Mesenchymal stem cell (in vitro differentiated cells and primary cell): Measurements from ENCODE around the gene DNAAF2.
A peak's percentile ranks its signal among the peaks of the same experiment; 100 is the strongest.
"Not testable (repeated sequence)": the region's sequence is repeated elsewhere in the genome, so short reads cannot be mapped to it uniquely, and the experiment has no call there.

Source experiments
- DNase-seq: peaks from one replicate; pipeline ENCODE4 v3.0.0-alpha.2; 2013
- H2AFZ ChIP-seq: one replicate; pipeline ENCODE4 v1.6.1; 2013; ENCODE audit warnings: low read depth, mild to moderate bottlenecking, control low read depth, inconsistent platforms, low read length, moderate library complexity
- H2AK5ac ChIP-seq: 2 replicates; pipeline ENCODE4 v1.6.1; 2013; ENCODE audit warnings: low read length, moderate library complexity, mild to moderate bottlenecking, inconsistent platforms; ENCODE audit not compliant: severe bottlenecking
- H2BK120ac ChIP-seq: one replicate; pipeline ENCODE4 v1.6.1; 2013; ENCODE audit warnings: low read depth, mild to moderate bottlenecking, inconsistent platforms, low read length, moderate library complexity
- H2BK12ac ChIP-seq, 2 experiments: one replicate each; pipeline ENCODE4 v1.6.1; 2013; ENCODE audit warnings: inconsistent platforms in 2 of 2, low read length in 2 of 2, mild to moderate bottlenecking in 2 of 2, moderate library complexity in 2 of 2, control low read depth in 1 of 2
- H2BK15ac ChIP-seq: one replicate; pipeline ENCODE4 v1.6.1; 2013; ENCODE audit warnings: mild to moderate bottlenecking, low read depth, inconsistent platforms; ENCODE audit not compliant: poor library complexity, severe bottlenecking
- H2BK5ac ChIP-seq: 2 replicates; pipeline ENCODE4 v1.6.1; 2013; ENCODE audit warnings: low read depth, mild to moderate bottlenecking, low read length, control low read depth, inconsistent platforms; ENCODE audit not compliant: poor library complexity, severe bottlenecking
- H3K14ac ChIP-seq, 2 experiments: one replicate each; pipeline ENCODE4 v1.6.1; 2013; ENCODE audit warnings: inconsistent platforms in 2 of 2, low read length in 2 of 2, control low read depth in 1 of 2, mild to moderate bottlenecking in 1 of 2, moderate library complexity in 1 of 2
- H3K18ac ChIP-seq, 2 experiments: one replicate each; pipeline ENCODE4 v1.6.1; 2013; ENCODE audit warnings: inconsistent platforms in 2 of 2, low read length in 2 of 2, control low read depth in 1 of 2, low read depth in 1 of 2, mild to moderate bottlenecking in 1 of 2
- H3K23ac ChIP-seq, 2 experiments: one replicate each; pipeline ENCODE4 v1.6.1; 2013; ENCODE audit warnings: inconsistent platforms in 2 of 2, low read length in 2 of 2, mild to moderate bottlenecking in 2 of 2, moderate library complexity in 2 of 2, control low read depth in 1 of 2
- H3K27ac ChIP-seq: 2 replicates; pipeline ENCODE4 v1.5.1; 2013; ENCODE audit warnings: mild to moderate bottlenecking, moderate library complexity, low read length, control low read depth, inconsistent platforms; ENCODE audit not compliant: poor library complexity, severe bottlenecking
- H3K27me3 ChIP-seq, 2 experiments: 2 replicates each; pipeline versions ENCODE4 v1.6.1 to v1.7.0; 2013; ENCODE audit warnings: low read length in 2 of 2, mild to moderate bottlenecking in 2 of 2, moderate library complexity in 2 of 2, control low read depth in 1 of 2, inconsistent platforms in 1 of 2; ENCODE audit not compliant: control insufficient read depth in 1 of 2, insufficient read depth in 1 of 2
- H3K36me3 ChIP-seq, 2 experiments: 2 replicates each; pipeline versions ENCODE4 v1.6.1 to v1.7.0; 2013; ENCODE audit warnings: low read length in 2 of 2, control low read depth in 1 of 2, inconsistent platforms in 1 of 2, low read depth in 1 of 2, mild to moderate bottlenecking in 1 of 2; ENCODE audit not compliant: insufficient read depth in 2 of 2, control insufficient read depth in 1 of 2
- H3K4ac ChIP-seq, 2 experiments: one replicate each; pipeline ENCODE4 v1.6.1; 2013; ENCODE audit warnings: inconsistent platforms in 2 of 2, low read length in 2 of 2, mild to moderate bottlenecking in 2 of 2, moderate library complexity in 2 of 2, control low read depth in 1 of 2, low read depth in 1 of 2
- H3K4me1 ChIP-seq: 2 replicates; pipeline ENCODE4 v1.6.1; 2013; ENCODE audit warnings: low read depth, low read length, control low read depth; ENCODE audit not compliant: control insufficient read depth, insufficient read depth
- H3K4me2 ChIP-seq: 2 replicates; pipeline ENCODE4 v1.6.1; 2013; ENCODE audit warnings: low read length, mild to moderate bottlenecking, inconsistent platforms; ENCODE audit not compliant: poor library complexity, severe bottlenecking
- H3K4me3 ChIP-seq, 2 experiments: 2 replicates each; pipeline versions ENCODE4 v1.5.1 to v1.7.0; 2013; ENCODE audit warnings: low read length in 2 of 2, mild to moderate bottlenecking in 2 of 2, control low read depth in 1 of 2, low read depth in 1 of 2; ENCODE audit not compliant: insufficient read depth in 1 of 2
- H3K79me1 ChIP-seq: replicated peaks from 2 replicates; pipeline ENCODE4 v1.6.1; 2013; ENCODE audit warnings: mild to moderate bottlenecking, control low read depth, low read length, inconsistent platforms; ENCODE audit not compliant: poor library complexity, severe bottlenecking
- H3K9ac ChIP-seq: 2 replicates; pipeline ENCODE4 v1.7.0; 2013; ENCODE audit warnings: mild to moderate bottlenecking, low read length, moderate library complexity
- H3K9me3 ChIP-seq: 2 replicates; pipeline ENCODE4 v1.7.0; 2013; ENCODE audit warnings: mild to moderate bottlenecking, low read length; ENCODE audit not compliant: control insufficient read depth
- H4K8ac ChIP-seq: one replicate; pipeline ENCODE4 v1.6.1; 2013; ENCODE audit warnings: inconsistent platforms, mild to moderate bottlenecking, low read length, moderate library complexity
- H4K91ac ChIP-seq: one replicate; pipeline ENCODE4 v1.6.1; 2013; ENCODE audit warnings: mild to moderate bottlenecking, low read length, inconsistent platforms
- WGBS: methylation state at CpG from one replicate; pipeline ENCODE4 v1.1.7; 2013; ENCODE audit warnings: mixed read lengths; 5-methylcytosine and 5-hydroxymethylcytosine counted together

Gene DNAAF2

DNA sequence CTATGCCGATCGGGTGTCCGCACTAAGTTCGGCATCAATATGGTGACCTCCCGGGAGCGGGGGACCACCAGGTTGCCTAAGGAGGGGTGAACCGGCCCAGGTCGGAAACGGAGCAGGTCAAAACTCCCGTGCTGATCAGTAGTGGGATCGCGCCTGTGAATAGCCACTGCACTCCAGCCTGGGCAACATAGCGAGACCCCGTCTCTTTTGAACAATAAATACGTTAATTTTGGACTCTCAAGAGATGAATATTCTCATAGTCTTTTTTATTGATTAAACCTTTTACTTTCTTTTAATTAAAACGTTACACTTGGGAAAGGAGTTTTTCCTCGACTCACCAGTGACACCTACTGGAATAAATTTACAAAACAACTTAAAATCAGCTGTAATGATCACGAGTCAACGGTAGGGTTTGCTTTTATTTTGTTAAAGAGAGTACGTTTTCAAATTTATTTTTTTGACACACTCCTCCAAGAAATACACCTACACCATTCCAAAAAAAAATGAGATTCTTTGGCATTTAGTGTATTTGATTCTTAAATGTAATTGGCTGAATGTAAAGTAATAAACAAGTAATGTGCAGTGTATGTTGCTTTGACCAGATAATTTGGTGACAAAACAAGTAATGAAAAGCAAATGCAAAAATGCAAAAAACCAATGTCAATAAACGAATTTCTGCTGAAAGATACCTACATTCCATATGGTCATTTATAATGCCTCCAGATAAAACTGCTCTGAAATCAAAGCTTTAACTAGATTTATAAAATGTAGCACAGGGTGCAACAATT lies 48.2 kb downstream of the DNAAF2 start:
- H3K9me3 ChIP-seq = no peaks in the 10 kb centered on the region
- H2BK120ac ChIP-seq = no peak overlapping the region
- no peak overlapping the region for H2BK15ac ChIP-seq
- no CpG with 5 or more reads among the region's 21 CpGs for WGBS
- H2AFZ ChIP-seq = no peak overlapping the region
- peak overlapping the region in 1 of 2 experiments; percentile 72 for H3K4me3 ChIP-seq
- H3K27ac ChIP-seq = peak overlapping the region; percentile 47
- no peaks in the 10 kb centered on the region for H3K79me1 ChIP-seq
- H3K36me3 ChIP-seq = peaks cover 13 to 30% of the 10 kb centered on the region in 2 experiments
- no peak overlapping the region for H4K91ac ChIP-seq
- no peak overlapping the region for H2AK5ac ChIP-seq
- H3K18ac ChIP-seq = no peak overlapping the region
- H2BK5ac ChIP-seq = no peak overlapping the region
- peak overlapping the region; percentile 96 for H3K9ac ChIP-seq
- peaks cover 8% of the 10 kb centered on the region for H3K4me1 ChIP-seq
- DNase-seq = peak; percentile 90
- no peak overlapping the region for H3K4ac ChIP-seq
- no peaks in the 10 kb centered on the region for H3K27me3 ChIP-seq
- H4K8ac ChIP-seq = no peak overlapping the region
- H3K14ac ChIP-seq = no peak overlapping the region
- no peak overlapping the region for H3K4me2 ChIP-seq
- no peak overlapping the region for H2BK12ac ChIP-seq
- no peak overlapping the region for H3K23ac ChIP-seq

DNA sequence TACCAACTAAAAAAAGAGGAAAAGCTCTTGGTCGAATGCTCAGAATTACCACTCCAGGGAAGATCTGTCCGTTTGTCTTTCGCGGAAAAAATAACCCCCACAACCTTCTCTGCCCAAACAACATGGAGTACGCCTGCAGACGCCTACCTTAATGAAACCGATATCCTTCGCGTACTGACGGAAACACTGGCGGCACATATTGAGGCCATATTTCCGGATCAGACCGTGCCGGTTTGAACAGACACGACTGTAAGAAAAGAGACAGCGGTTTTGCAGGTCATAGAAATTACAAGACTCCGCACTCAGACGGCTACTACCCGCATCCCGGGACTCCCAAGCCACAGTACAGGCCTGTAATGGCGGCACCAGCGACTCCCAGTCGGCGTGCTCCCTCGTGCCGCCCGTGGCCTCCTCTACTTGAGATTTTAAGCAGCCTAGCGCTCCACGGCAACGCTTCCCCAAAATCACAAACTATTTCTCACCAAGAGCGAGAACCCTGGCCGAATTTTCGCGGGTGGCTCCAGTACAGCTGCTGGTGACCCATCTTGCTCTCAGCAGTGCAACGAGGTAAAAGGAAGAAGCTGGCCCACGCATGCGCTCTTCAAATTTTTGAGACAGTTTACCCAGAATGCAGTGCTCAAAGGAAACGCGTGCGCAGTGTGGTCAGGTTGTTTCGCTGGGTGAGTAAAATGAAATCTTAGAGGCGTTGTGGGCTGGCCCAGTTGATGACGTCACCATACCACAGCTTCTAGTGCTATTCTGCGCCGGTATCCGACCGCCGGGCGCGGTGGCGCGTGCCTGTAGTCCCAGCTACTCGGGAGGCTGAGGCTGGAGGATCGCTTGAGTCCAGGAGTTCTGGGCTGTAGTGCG lies 49.0 kb downstream of the DNAAF2 start, which contains the start of gene RPS29:
Gene RPS29 (minus strand): TSS at position 578 of the 870 bp plus-strand sequence. CDS start 34 bp downstream, at position 544.
- Histone ChIP-seq H3K79me1 (no peaks in the 10 kb centered on the region), H2BK120ac (no peak within 1 kb of the TSS), H3K27me3 (no peaks in the 10 kb centered on the region), H2BK5ac (no peak within 1 kb of the TSS), H2BK15ac (peak within 1 kb of the TSS; percentile 82), H3K4ac (peak within 1 kb of the TSS; percentile 64 to 79), H2BK12ac (no peak within 1 kb of the TSS), H4K8ac (peak within 1 kb of the TSS; percentile 45), H3K36me3 (peaks cover 13 to 35% of the 10 kb centered on the region in 2 experiments), H3K27ac (peak within 1 kb of the TSS; percentile 75), H3K23ac (no peak within 1 kb of the TSS), H4K91ac (peak within 1 kb of the TSS; percentile 80), H2AFZ (no peak within 1 kb of the TSS), H2AK5ac (no peak within 1 kb of the TSS), H3K9ac (peak within 1 kb of the TSS; percentile 96), H3K9me3 (no peaks in the 10 kb centered on the region), H3K4me3 (peak within 1 kb of the TSS; percentile 72 to 89), H3K18ac (peak within 1 kb of the TSS; percentile 58 to 90), H3K4me1 (peaks cover 8% of the 10 kb centered on the region), H3K14ac (peak within 1 kb of the TSS in 1 of 2 experiments; percentile 76), H3K4me2 (peak within 1 kb of the TSS; percentile 62)
- peak; percentile 99 for DNase-seq
- under 1% methylated on average over 43 of the region's 55 CpGs for WGBS

GRCh38 chr14:49584981-49585640 lies 49.9 kb downstream of the DNAAF2 start:
- H3K14ac ChIP-seq, H2AK5ac ChIP-seq, H3K27ac ChIP-seq, H2BK120ac ChIP-seq, H4K91ac ChIP-seq, H3K23ac ChIP-seq, H2BK5ac ChIP-seq, H2AFZ ChIP-seq, H3K4me1 ChIP-seq, H4K8ac ChIP-seq, H3K4ac ChIP-seq, H3K9me3 ChIP-seq, H3K79me1 ChIP-seq, H2BK15ac ChIP-seq, H3K27me3 ChIP-seq, H2BK12ac ChIP-seq: not testable (repeated sequence)
- peak overlapping the region in 1 of 2 experiments; percentile 50 for H3K18ac ChIP-seq
- peaks cover 13 to 35% of the 10 kb centered on the region in 2 experiments for H3K36me3 ChIP-seq
- peak; percentile 18 for DNase-seq
- H3K4me3 ChIP-seq = peak overlapping the region; percentile 72 to 89
- 2% methylated on average over 28 of the region's 32 CpGs for WGBS
- H3K9ac ChIP-seq = peak overlapping the region; percentile 96
- H3K4me2 ChIP-seq = peak overlapping the region; percentile 62
